Liver (tissue), 3 donors: ENCODE data around the gene RABAC1.
"Not testable (repeated sequence)": the region's sequence is repeated elsewhere in the genome, so short reads cannot be mapped to it uniquely, and the experiment has no call there.

Experiments
- CTCF ChIP-seq: fragments of 150-350 bp; IDR thresholded peaks from 2 replicates; pipeline ENCODE4 v1.5.1; 2017; ENCODE audit warnings: improper control_type of control experiment, low read depth, low read length; ENCODE audit not compliant: missing input control
- EGR1 ChIP-seq, 2 donors: IDR thresholded peaks; 2 replicates each; pipeline ENCODE4 v1.6.1; 2016 to 2018; ENCODE audit warnings: antibody characterized with exemption in 2 of 2, low read depth in 2 of 2
- FOXA1 ChIP-seq: IDR thresholded peaks from 2 replicates; pipeline ENCODE4 v1.6.1; 2016; ENCODE audit warnings: antibody characterized with exemption
- GABPA ChIP-seq, 2 donors: IDR thresholded peaks in 1 of 2; conservative IDR thresholded peaks in 1 of 2; 2 replicates each; pipeline ENCODE4 v1.6.1; 2016; ENCODE audit warnings: antibody characterized with exemption in 2 of 2, mild to moderate bottlenecking in 1 of 2, moderate library complexity in 1 of 2
- RAD21 ChIP-seq, 2 donors: IDR thresholded peaks; 2 replicates each; pipeline ENCODE4 v1.6.1; 2016; ENCODE audit warnings: antibody characterized with exemption in 2 of 2, mild to moderate bottlenecking in 2 of 2
- RXRA ChIP-seq, 2 donors: IDR thresholded peaks; 2 replicates each; pipeline ENCODE4 v1.6.1; 2017 to 2018; ENCODE audit warnings: antibody characterized with exemption in 2 of 2, mild to moderate bottlenecking in 1 of 2
- TF ChIP-seq, protein P1 (sequence below): IDR thresholded peaks from 2 replicates; pipeline ENCODE4 v1.6.1; 2016; ENCODE audit warnings: antibody characterized with exemption
- TF ChIP-seq, protein P2 (sequence below): IDR thresholded peaks from 2 replicates; pipeline ENCODE4 v1.6.1; 2016; ENCODE audit warnings: antibody characterized with exemption, mild to moderate bottlenecking
- donor health status: healthy.
- donor health status: healthy.

- TF ChIP-seq CTCF; RAD21 (IDR thresholded peaks at IDR 0.05); GABPA (IDR thresholded peaks at IDR 0.05 in 1 of 2, conservative IDR thresholded peaks at IDR 0.05 in 1 of 2); FOXA1; RXRA (IDR thresholded peaks at IDR 0.05); EGR1 (IDR thresholded peaks at IDR 0.05; ENCODE audit: low read depth in 2 of 2): not testable (repeated sequence)
- TF ChIP-seq, protein P1, sequence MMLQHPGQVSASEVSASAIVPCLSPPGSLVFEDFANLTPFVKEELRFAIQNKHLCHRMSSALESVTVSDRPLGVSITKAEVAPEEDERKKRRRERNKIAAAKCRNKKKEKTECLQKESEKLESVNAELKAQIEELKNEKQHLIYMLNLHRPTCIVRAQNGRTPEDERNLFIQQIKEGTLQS: not testable (repeated sequence)
- TF ChIP-seq, protein P2, sequence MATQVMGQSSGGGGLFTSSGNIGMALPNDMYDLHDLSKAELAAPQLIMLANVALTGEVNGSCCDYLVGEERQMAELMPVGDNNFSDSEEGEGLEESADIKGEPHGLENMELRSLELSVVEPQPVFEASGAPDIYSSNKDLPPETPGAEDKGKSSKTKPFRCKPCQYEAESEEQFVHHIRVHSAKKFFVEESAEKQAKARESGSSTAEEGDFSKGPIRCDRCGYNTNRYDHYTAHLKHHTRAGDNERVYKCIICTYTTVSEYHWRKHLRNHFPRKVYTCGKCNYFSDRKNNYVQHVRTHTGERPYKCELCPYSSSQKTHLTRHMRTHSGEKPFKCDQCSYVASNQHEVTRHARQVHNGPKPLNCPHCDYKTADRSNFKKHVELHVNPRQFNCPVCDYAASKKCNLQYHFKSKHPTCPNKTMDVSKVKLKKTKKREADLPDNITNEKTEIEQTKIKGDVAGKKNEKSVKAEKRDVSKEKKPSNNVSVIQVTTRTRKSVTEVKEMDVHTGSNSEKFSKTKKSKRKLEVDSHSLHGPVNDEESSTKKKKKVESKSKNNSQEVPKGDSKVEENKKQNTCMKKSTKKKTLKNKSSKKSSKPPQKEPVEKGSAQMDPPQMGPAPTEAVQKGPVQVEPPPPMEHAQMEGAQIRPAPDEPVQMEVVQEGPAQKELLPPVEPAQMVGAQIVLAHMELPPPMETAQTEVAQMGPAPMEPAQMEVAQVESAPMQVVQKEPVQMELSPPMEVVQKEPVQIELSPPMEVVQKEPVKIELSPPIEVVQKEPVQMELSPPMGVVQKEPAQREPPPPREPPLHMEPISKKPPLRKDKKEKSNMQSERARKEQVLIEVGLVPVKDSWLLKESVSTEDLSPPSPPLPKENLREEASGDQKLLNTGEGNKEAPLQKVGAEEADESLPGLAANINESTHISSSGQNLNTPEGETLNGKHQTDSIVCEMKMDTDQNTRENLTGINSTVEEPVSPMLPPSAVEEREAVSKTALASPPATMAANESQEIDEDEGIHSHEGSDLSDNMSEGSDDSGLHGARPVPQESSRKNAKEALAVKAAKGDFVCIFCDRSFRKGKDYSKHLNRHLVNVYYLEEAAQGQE: not testable (repeated sequence)
These were observed 32.9 kb upstream of the RABAC1 start for GRCh38 chr19:41991925-41992569.
